ENCODE measurements around the gene ATP1B1.

Gene ATP1B1

DNA sequence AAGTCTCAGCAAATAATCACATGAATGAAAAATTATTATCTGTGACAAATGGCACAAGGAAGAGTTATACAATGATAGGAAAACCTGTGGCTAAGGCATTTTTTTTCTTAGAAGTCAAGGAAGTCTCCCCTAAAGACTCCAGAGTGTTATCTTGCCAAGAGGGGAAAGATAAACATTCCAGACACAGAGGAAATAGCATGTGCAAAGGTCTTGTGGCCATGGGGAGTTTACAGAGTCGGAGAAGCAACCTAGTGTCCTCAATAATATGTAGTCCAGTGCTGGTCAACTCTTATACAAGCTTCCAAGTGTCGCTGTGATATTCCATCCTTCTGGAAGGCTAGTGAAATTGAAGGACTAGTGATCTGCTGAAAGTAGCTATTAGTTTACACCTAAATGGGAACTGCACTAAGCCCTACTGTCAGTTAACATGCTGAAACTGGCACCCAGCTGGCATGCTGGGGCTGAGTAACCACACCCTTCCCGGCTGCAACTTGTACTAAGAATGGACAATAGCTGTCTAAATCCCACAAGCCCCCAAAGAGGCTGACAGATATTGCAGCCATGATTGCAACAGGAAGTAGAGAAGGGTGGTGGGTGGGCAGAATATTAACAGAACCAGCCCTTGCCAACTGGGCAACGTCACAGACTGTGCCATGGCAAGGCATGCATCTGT is 11.5 kb upstream of the ATP1B1 start:
- no peak overlapping the region for H2BK120ac ChIP-seq (ENCODE audit: low read depth, low read length)
- DNase-seq (ENCODE audit: low spot score), result no peak
- no peak overlapping the region for H3K4me2 ChIP-seq (ENCODE audit: insufficient read depth, low read length, poor library complexity, severe bottlenecking)
- H3K4me3 ChIP-seq (ENCODE audit: low read length in 2 of 2), result no peak overlapping the region
- no peaks in the 10 kb centered on the region for H3K36me3 ChIP-seq (replicated peaks in 1 of 2; ENCODE audit: control insufficient read depth in 2 of 2, insufficient read depth in 2 of 2, low read length in 2 of 2)
- H3K4me1 ChIP-seq (ENCODE audit: control insufficient read depth in 2 of 2, insufficient read depth in 1 of 2, low read depth in 1 of 2, low read length in 2 of 2), result no peaks in the 10 kb centered on the region
- no peak overlapping the region for H4K91ac ChIP-seq (ENCODE audit: low read depth, low read length, poor library complexity)
- peaks cover 0 to 9% (median 0%) of the 10 kb centered on the region in 3 experiments for H3K27me3 ChIP-seq (ENCODE audit: control insufficient read depth in 3 of 3, insufficient read depth in 3 of 3, low read depth in 1 of 3, low read length in 3 of 3)
- H2BK15ac ChIP-seq (ENCODE audit: low read length), result no peak overlapping the region
- no peak overlapping the region for H2BK12ac ChIP-seq (ENCODE audit: low read length)
- H2AFZ ChIP-seq (ENCODE audit: low read length), result no peak overlapping the region
- H4K8ac ChIP-seq (ENCODE audit: low read depth, low read length), result no peak overlapping the region
- H3K9me3 ChIP-seq (replicated peaks in 1 of 2; ENCODE audit: control insufficient read depth in 2 of 2, insufficient read depth in 1 of 2, low read depth in 1 of 2, low read length in 2 of 2), result no peaks in the 10 kb centered on the region
- H3K27ac ChIP-seq (replicated peaks; ENCODE audit: low read length), result no peak overlapping the region
- H3K14ac ChIP-seq (ENCODE audit: low read length), result no peak overlapping the region
- H3K9ac ChIP-seq (ENCODE audit: low read depth, low read length, poor library complexity), result no peak overlapping the region
- no peaks in the 10 kb centered on the region for H3K79me1 ChIP-seq (ENCODE audit: low read depth, low read length)
- no CpG with 5 or more reads among the region's 4 CpGs for WGBS, 2 donors (ENCODE audit: extremely low coverage in 2 of 2, insufficient read length in 2 of 2, insufficient replicate concordance in 1 of 2)
- H3K4ac ChIP-seq (ENCODE audit: low read length), result no peak overlapping the region
- H3K23ac ChIP-seq (ENCODE audit: low read depth, low read length, poor library complexity), result no peak overlapping the region
- no peak overlapping the region for H2AK5ac ChIP-seq (ENCODE audit: low read depth, low read length)
- H3K18ac ChIP-seq (ENCODE audit: low read length), result no peak overlapping the region
- no peak overlapping the region for H2BK5ac ChIP-seq (ENCODE audit: low read length)

- no peak overlapping the region for H3K4me2 ChIP-seq (ENCODE audit: insufficient read depth, low read length, poor library complexity, severe bottlenecking)
- H2AFZ ChIP-seq (ENCODE audit: low read length), result no peak overlapping the region
- H3K4ac ChIP-seq (ENCODE audit: low read length), result no peak overlapping the region
- DNase-seq (ENCODE audit: low spot score), result no peak
- H3K79me1 ChIP-seq (ENCODE audit: low read depth, low read length), result no peaks in the 10 kb centered on the region
- H3K14ac ChIP-seq (ENCODE audit: low read length), result no peak overlapping the region
- H3K23ac ChIP-seq (ENCODE audit: low read depth, low read length, poor library complexity), result no peak overlapping the region
- no peaks in the 10 kb centered on the region for H3K27me3 ChIP-seq (ENCODE audit: control insufficient read depth in 3 of 3, insufficient read depth in 3 of 3, low read depth in 1 of 3, low read length in 3 of 3)
- no peak overlapping the region for H2BK15ac ChIP-seq (ENCODE audit: low read length)
- H4K8ac ChIP-seq (ENCODE audit: low read depth, low read length), result no peak overlapping the region
- H3K4me1 ChIP-seq (ENCODE audit: control insufficient read depth in 2 of 2, insufficient read depth in 1 of 2, low read depth in 1 of 2, low read length in 2 of 2), result peaks cover 7 to 15% of the 10 kb centered on the region in 2 donors
- H3K9ac ChIP-seq (ENCODE audit: low read depth, low read length, poor library complexity), result no peak overlapping the region
- no peak overlapping the region for H2AK5ac ChIP-seq (ENCODE audit: low read depth, low read length)
- H3K27ac ChIP-seq (replicated peaks; ENCODE audit: low read length), result no peak overlapping the region
- WGBS, 2 donors (ENCODE audit: extremely low coverage in 2 of 2, insufficient read length in 2 of 2, insufficient replicate concordance in 1 of 2), result no CpG with 5 or more reads among the region's 1 CpG
- no peak overlapping the region for H2BK120ac ChIP-seq (ENCODE audit: low read depth, low read length)
- no peak overlapping the region for H3K4me3 ChIP-seq (ENCODE audit: low read length in 2 of 2)
- H2BK5ac ChIP-seq (ENCODE audit: low read length), result no peak overlapping the region
- no peaks in the 10 kb centered on the region for H3K36me3 ChIP-seq (replicated peaks in 1 of 2; ENCODE audit: control insufficient read depth in 2 of 2, insufficient read depth in 2 of 2, low read length in 2 of 2)
- H4K91ac ChIP-seq (ENCODE audit: low read depth, low read length, poor library complexity), result no peak overlapping the region
- no peak overlapping the region for H2BK12ac ChIP-seq (ENCODE audit: low read length)
- H3K18ac ChIP-seq (ENCODE audit: low read length), result no peak overlapping the region
- no peaks in the 10 kb centered on the region for H3K9me3 ChIP-seq (replicated peaks in 1 of 2; ENCODE audit: control insufficient read depth in 2 of 2, insufficient read depth in 1 of 2, low read depth in 1 of 2, low read length in 2 of 2)
These were observed 8.1 kb upstream of the ATP1B1 start for GRCh38 chr1:169098380-169098779.

DNA sequence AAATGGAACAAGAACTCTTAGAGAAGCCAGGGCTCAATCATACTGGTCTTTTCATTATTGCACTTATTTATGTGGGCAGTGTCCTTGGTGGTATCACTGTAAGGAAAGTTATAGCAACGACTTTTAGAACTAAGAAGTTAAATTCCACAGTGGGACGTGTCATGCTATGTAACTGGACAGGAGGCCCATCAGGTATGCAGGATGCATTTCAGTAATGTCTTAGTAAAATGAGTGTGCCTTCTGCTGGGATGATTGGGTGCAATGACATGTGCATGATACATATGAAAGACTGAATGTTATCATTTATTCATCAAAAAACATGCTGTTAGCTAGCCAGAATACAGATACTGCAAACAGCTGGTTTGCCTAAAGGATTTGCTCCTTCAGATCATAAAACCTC is 6.9 kb upstream of the ATP1B1 start:
- H3K36me3 ChIP-seq (replicated peaks in 1 of 2; ENCODE audit: control insufficient read depth in 2 of 2, insufficient read depth in 2 of 2, low read length in 2 of 2), result no peaks in the 10 kb centered on the region
- no peak overlapping the region for H4K91ac ChIP-seq (ENCODE audit: low read depth, low read length, poor library complexity)

DNA sequence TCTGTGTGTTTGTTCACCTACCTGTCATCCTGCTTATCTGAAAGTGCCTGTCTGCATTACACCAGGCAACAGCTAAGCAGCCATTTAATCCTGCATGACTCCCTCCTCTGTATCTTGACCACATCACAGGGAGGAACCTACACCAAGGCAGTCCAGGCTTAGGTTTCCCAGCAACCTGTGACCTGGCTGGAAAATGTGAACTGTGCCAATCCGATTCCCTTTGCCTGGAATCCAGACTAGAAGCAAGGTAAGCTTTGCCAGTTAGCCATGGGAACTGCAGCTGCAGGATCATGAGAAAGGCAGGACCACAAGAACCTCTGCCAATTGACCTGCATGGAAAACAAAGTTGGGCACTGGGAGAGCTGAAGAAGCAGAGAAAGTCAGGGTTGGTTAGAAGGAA is 6.3 kb upstream of the ATP1B1 start:
- Histone ChIP-seq H2BK120ac (ENCODE audit: low read depth, low read length) (no peak overlapping the region), H2AFZ (ENCODE audit: low read length) (no peak overlapping the region), H3K9me3 (replicated peaks in 1 of 2; ENCODE audit: control insufficient read depth in 2 of 2, insufficient read depth in 1 of 2, low read depth in 1 of 2, low read length in 2 of 2) (no peaks in the 10 kb centered on the region), H3K18ac (ENCODE audit: low read length) (no peak overlapping the region), H3K4me1 (ENCODE audit: control insufficient read depth in 2 of 2, insufficient read depth in 1 of 2, low read depth in 1 of 2, low read length in 2 of 2) (peaks cover 7 to 18% of the 10 kb centered on the region in 2 donors), H2AK5ac (ENCODE audit: low read depth, low read length) (no peak overlapping the region), H3K27me3 (ENCODE audit: control insufficient read depth in 3 of 3, insufficient read depth in 3 of 3, low read depth in 1 of 3, low read length in 3 of 3) (peaks cover 0 to 13% (median 2%) of the 10 kb centered on the region in 3 experiments), H2BK5ac (ENCODE audit: low read length) (no peak overlapping the region), H3K14ac (ENCODE audit: low read length) (no peak overlapping the region), H4K8ac (ENCODE audit: low read depth, low read length) (no peak overlapping the region), H3K27ac (replicated peaks; ENCODE audit: low read length) (no peak overlapping the region), H3K36me3 (replicated peaks in 1 of 2; ENCODE audit: control insufficient read depth in 2 of 2, insufficient read depth in 2 of 2, low read length in 2 of 2) (no peaks in the 10 kb centered on the region), H3K23ac (ENCODE audit: low read depth, low read length, poor library complexity) (no peak overlapping the region), H3K79me1 (ENCODE audit: low read depth, low read length) (no peaks in the 10 kb centered on the region), H3K4me3 (ENCODE audit: low read length in 2 of 2) (no peak overlapping the region), H2BK15ac (ENCODE audit: low read length) (no peak overlapping the region), H3K9ac (ENCODE audit: low read depth, low read length, poor library complexity) (no peak overlapping the region), H4K91ac (ENCODE audit: low read depth, low read length, poor library complexity) (no peak overlapping the region), H3K4ac (ENCODE audit: low read length) (no peak overlapping the region), H2BK12ac (ENCODE audit: low read length) (no peak overlapping the region), H3K4me2 (ENCODE audit: insufficient read depth, low read length, poor library complexity, severe bottlenecking) (no peak overlapping the region)
- no peak for DNase-seq (ENCODE audit: low spot score)
- no CpG with 5 or more reads among the region's 1 CpG for WGBS, 2 donors (ENCODE audit: extremely low coverage in 2 of 2, insufficient read length in 2 of 2, insufficient replicate concordance in 1 of 2)

More for the DNA sequence above, 6.9 kb upstream of the ATP1B1 start:
- H3K9ac ChIP-seq (ENCODE audit: low read depth, low read length, poor library complexity), result no peak overlapping the region
- no peak overlapping the region for H3K23ac ChIP-seq (ENCODE audit: low read depth, low read length, poor library complexity)
- DNase-seq (ENCODE audit: low spot score), result no peak
- WGBS, 2 donors (ENCODE audit: extremely low coverage in 2 of 2, insufficient read length in 2 of 2, insufficient replicate concordance in 1 of 2), result no CpG with 5 or more reads among the region's 2 CpGs
- no peak overlapping the region for H3K14ac ChIP-seq (ENCODE audit: low read length)
- H2BK120ac ChIP-seq (ENCODE audit: low read depth, low read length), result no peak overlapping the region
- H3K9me3 ChIP-seq (replicated peaks in 1 of 2; ENCODE audit: control insufficient read depth in 2 of 2, insufficient read depth in 1 of 2, low read depth in 1 of 2, low read length in 2 of 2), result no peaks in the 10 kb centered on the region
- no peak overlapping the region for H3K4me3 ChIP-seq (ENCODE audit: low read length in 2 of 2)
- H3K4me1 ChIP-seq (ENCODE audit: control insufficient read depth in 2 of 2, insufficient read depth in 1 of 2, low read depth in 1 of 2, low read length in 2 of 2), result peaks cover 7 to 15% of the 10 kb centered on the region in 2 donors
- no peaks in the 10 kb centered on the region for H3K79me1 ChIP-seq (ENCODE audit: low read depth, low read length)
- no peak overlapping the region for H3K27ac ChIP-seq (replicated peaks; ENCODE audit: low read length)
- no peak overlapping the region for H2AFZ ChIP-seq (ENCODE audit: low read length)
- H3K18ac ChIP-seq (ENCODE audit: low read length), result no peak overlapping the region
- no peak overlapping the region for H3K4me2 ChIP-seq (ENCODE audit: insufficient read depth, low read length, poor library complexity, severe bottlenecking)
- H3K27me3 ChIP-seq (ENCODE audit: control insufficient read depth in 3 of 3, insufficient read depth in 3 of 3, low read depth in 1 of 3, low read length in 3 of 3), result peaks cover 0 to 7% (median 2%) of the 10 kb centered on the region in 3 experiments
- H2BK15ac ChIP-seq (ENCODE audit: low read length), result no peak overlapping the region
- H2BK12ac ChIP-seq (ENCODE audit: low read length), result no peak overlapping the region
- no peak overlapping the region for H4K8ac ChIP-seq (ENCODE audit: low read depth, low read length)
- no peak overlapping the region for H3K4ac ChIP-seq (ENCODE audit: low read length)
- no peak overlapping the region for H2BK5ac ChIP-seq (ENCODE audit: low read length)
- H2AK5ac ChIP-seq (ENCODE audit: low read depth, low read length), result no peak overlapping the region

Data from neuronal stem cell (in vitro differentiated cells).